ENCODE results near the gene SUPT20HL1.
"Not testable (repeated sequence)": the region's sequence is repeated elsewhere in the genome, so short reads cannot be mapped to it uniquely, and the experiment has no call there.

- TF ChIP-seq, protein P1, sequence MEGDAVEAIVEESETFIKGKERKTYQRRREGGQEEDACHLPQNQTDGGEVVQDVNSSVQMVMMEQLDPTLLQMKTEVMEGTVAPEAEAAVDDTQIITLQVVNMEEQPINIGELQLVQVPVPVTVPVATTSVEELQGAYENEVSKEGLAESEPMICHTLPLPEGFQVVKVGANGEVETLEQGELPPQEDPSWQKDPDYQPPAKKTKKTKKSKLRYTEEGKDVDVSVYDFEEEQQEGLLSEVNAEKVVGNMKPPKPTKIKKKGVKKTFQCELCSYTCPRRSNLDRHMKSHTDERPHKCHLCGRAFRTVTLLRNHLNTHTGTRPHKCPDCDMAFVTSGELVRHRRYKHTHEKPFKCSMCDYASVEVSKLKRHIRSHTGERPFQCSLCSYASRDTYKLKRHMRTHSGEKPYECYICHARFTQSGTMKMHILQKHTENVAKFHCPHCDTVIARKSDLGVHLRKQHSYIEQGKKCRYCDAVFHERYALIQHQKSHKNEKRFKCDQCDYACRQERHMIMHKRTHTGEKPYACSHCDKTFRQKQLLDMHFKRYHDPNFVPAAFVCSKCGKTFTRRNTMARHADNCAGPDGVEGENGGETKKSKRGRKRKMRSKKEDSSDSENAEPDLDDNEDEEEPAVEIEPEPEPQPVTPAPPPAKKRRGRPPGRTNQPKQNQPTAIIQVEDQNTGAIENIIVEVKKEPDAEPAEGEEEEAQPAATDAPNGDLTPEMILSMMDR (IDR thresholded peaks at IDR 0.05) = not testable (repeated sequence)
- TF ChIP-seq POLR2A (IDR thresholded peaks at IDR 0.05) = not testable (repeated sequence)
Observed at GRCh38 chrX:24362089-24362745, 1.8 kb downstream of the SUPT20HL1 start.

All from Peyer's patch (tissue), 4 donors.